Neuron (in vitro differentiated cells): Measurements from ENCODE around the gene MC1R.

Experiments used
- H2AFZ ChIP-seq: one replicate; pipeline ENCODE4 v1.6.1; 2013; ENCODE audit warnings: low read depth, mild to moderate bottlenecking, inconsistent platforms, low read length, moderate library complexity
- H3K27me3 ChIP-seq: one replicate; pipeline ENCODE4 v1.6.1; 2013; ENCODE audit warnings: low read length; ENCODE audit not compliant: insufficient read depth
- H3K36me3 ChIP-seq: one replicate; pipeline ENCODE4 v1.6.1; 2013; ENCODE audit warnings: low read length; ENCODE audit not compliant: insufficient read depth
- H3K4me1 ChIP-seq: one replicate; pipeline ENCODE4 v1.6.1; 2013; ENCODE audit warnings: low read length; ENCODE audit not compliant: insufficient read depth
- H3K4me3 ChIP-seq: 2 replicates; pipeline ENCODE4 v1.5.1; 2013; ENCODE audit warnings: mild to moderate bottlenecking, low read length, moderate library complexity
- H3K9me3 ChIP-seq: one replicate; pipeline ENCODE4 v1.6.1; 2013; ENCODE audit warnings: low read length

MC1R gene

DNA sequence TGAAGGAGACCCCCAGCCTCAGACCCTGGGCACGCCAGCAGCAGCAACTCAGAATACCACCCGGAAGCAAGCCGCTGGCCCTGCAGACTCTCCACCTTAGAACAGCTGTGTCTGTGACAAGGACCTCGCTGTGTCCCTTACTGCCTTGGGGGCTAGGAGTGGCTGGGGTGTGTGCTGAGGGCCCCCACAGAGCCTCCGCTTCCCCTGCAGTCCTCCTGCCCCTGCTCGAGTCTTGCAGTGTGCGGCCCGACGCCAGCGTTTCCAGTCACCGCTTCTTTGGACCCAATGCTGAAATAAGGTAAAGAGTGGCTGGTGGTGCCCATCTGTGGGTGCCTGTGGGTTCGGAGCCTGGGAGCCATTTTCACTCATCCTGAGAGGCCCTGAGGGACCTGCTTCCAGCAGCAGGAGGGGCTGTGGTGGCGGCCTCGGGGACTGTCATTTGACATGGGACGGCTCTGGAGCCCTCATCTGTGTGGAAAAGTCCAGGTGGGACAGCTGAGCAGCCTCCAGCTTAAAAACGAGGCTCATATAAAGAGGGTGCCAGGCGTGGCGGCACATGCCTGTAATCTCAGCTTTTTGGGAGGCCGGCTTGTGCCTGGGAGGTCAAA is 14.7 kb upstream of the MC1R start:
- Histone ChIP-seq H3K4me3 (no peak overlapping the region), H3K27me3 (no peaks in the 10 kb centered on the region), H2AFZ (no peak overlapping the region), H3K9me3 (peaks cover 20% of the 10 kb centered on the region), H3K36me3 (peaks cover 71% of the 10 kb centered on the region), H3K4me1 (no peaks in the 10 kb centered on the region)

DNA sequence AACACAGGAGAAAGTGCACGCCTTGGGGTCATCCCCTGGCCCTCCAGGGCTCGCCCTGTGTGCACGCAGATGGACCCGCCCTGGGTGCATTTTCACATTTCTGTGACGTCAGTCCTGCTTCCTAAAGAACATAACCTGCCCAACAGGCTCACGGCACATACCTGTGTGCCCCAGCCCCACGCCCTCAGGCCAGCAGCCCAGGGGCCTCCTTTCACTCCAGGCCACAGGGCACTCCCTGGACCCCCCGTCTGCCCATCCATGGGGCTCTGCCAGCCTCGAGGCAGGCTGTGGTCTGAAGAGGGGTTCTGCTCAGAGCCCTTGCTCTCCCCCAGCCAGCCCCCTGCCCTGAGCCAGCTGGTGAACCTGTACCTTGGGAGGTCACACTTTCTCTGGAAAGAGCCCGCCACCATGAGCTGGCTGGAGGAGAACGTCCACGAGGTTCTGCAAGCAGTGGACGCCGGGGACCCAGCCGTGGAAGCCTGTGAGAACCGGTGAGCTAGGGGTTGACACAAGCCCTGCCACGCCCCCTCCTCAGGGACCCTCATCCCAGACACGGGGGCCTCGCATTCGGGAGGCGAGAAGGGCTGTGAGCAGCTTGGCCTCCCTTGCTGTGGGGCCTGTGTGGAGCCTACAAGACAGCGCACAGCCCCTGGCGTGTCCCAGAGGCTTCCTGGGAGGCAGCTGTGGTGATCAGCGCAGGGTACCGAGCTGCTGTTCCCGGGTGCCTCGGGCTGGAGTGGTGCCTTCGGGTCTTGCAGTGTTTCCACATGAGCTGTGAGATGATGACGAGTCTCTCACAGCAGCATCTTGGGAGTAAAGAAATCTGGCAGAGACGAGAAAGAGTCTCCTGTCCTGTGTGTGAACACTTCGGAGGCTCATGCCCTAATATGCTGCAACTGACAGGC is 13.8 kb upstream of the MC1R start:
- Histone ChIP-seq H3K4me1 (no peaks in the 10 kb centered on the region), H2AFZ (no peak overlapping the region), H3K27me3 (no peaks in the 10 kb centered on the region), H3K36me3 (peaks cover 70% of the 10 kb centered on the region), H3K4me3 (no peak overlapping the region), H3K9me3 (peaks cover 20% of the 10 kb centered on the region)

DNA sequence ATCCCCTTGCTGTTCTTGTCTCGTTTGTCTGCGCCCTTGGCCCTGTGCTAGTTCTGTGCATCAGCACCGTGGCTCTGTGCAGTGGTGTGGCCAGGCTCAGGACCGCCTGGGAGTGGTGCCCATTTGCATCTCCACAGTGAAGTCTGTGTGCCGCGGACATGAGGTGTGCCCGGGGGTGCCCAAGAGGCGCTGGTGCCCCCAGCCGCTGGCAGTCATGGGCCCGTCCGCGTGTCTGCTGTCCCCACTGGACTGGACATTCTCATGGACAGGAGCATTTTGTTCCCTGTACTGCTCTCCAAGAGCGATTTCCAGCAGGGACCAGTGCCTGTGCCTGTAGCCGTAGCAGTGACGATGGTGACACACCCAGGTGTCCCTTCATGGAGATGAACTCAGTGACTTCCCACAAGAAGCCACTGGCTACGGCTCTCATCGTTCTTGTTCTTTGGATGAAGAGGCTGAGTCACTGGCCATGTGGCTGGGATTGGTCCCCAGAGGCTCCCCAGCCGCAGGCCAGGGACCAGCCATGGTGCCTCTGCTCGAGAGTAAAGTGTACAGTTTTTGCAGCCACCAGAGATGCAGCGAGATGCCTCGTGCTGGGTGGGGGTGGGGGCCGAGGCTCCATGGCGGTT is 13.0 kb upstream of the MC1R start:
- peaks cover 69% of the 10 kb centered on the region for H3K36me3 ChIP-seq
- H3K4me3 ChIP-seq: no peak overlapping the region
- H2AFZ ChIP-seq: no peak overlapping the region

DNA sequence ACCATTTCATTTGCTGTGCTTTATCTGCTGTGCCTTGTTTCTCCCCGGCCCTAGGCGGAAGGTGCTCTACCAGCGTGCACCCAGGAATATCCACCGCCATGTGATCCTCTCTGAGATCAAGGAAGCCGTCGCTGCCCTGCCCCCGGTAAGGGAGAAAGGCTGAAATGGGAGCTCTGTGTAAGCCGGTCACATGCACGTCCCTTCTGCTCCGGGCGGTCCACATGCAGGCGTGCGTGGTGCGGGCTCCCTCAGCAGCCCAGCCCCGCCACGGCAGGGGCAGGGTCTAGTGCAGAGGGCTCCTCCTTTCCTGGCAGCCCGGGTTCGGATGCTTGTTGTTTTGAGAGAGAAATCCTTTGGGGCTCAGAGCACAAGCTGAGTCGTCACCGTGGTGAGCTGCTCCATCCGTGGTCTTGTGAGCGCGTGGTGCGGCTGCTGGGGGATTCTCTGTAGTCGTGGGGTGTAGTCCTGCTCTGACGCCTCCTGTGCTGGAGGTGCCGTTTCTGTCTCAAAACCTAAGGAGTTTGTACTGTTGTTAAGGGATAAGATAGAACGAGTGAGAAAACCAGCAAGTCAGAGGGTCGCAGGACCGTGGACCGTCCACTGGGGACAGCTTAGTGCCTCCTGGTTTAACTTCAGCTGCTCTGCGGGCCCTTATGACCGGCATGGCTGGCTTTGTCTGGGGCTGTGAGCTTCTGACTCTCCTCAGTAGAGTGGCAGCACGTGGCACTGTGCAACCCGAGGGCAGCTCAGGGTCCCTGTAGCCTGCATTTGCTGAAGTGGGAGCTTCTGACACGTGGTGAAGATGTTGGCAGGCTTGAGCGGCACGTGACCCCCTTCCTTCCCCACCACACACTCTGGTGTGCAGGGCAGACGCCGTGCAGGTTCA is 12.3 kb upstream of the MC1R start:
- Histone ChIP-seq H3K27me3 (no peaks in the 10 kb centered on the region), H3K4me1 (no peaks in the 10 kb centered on the region), H3K36me3 (peaks cover 70% of the 10 kb centered on the region), H3K9me3 (peaks cover 20% of the 10 kb centered on the region), H2AFZ (no peak overlapping the region), H3K4me3 (no peak overlapping the region)

More for the DNA sequence above, 13.0 kb upstream of the MC1R start:
- peaks cover 20% of the 10 kb centered on the region for H3K9me3 ChIP-seq
- no peaks in the 10 kb centered on the region for H3K4me1 ChIP-seq
- no peaks in the 10 kb centered on the region for H3K27me3 ChIP-seq

DNA sequence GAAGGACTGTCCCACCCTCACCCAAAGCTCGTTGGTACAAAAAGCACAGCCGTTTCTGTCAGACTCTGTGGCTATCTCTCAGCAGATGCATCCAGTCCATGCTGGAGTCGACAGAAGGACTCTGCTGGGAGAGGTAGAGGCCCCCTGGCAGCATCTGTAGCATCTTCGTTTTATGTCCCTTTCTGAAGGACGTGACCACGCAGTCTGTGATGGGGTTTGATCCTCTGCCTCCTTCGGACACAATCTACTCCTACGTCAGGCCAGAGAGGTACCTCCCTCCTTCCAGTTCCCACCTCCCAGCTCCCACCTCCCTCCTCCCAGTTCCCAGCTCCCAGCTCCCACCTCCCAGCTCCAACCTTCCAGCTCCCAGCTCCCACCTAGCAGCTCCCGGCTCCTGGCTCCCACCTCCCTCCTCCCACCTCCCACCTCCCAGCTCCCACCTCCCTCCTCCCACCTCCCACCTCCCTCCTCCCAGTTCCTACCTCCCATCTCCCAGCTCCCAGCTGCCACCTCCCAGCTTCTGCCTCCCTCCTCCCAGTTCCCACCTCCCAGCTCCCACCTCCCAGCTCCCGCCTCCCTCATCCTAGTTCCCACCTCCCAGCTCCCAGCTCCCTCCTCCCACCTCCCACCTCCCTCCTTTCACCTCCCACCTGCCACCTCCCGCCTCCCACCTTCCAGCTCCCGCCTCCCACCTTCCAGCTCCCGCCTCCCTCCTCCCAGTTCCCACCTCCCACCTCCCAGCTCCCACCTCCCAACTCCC is 11.4 kb upstream of the MC1R start:
- Histone ChIP-seq H3K4me3 (no peak overlapping the region), H3K36me3 (peaks cover 75% of the 10 kb centered on the region), H3K9me3 (peaks cover 20% of the 10 kb centered on the region), H2AFZ (no peak overlapping the region), H3K4me1 (no peaks in the 10 kb centered on the region), H3K27me3 (no peaks in the 10 kb centered on the region)

DNA sequence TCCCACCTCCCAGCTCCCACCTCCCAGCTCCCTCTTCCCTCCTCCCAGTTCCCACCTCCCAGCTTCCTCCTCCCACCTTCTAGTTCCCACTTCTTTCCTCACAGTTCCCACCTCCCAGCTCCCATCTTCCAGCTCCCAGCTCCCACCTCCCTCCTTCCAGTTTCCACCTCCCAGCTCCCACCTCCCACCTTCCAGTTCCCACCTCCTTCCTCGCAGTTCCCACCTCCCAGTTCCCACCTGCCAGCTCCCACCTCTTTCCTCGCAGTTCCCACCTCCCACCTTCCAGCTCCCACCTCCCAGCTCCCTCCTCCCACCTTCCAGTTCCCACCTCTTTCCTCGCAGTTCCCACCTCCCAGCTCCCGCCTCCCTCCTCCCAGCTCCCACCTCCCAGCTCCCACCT is 10.4 kb upstream of the MC1R start:
- no peaks in the 10 kb centered on the region for H3K4me1 ChIP-seq
- peaks cover 20% of the 10 kb centered on the region for H3K9me3 ChIP-seq
- H3K4me3 ChIP-seq: no peak overlapping the region
- H3K27me3 ChIP-seq: no peaks in the 10 kb centered on the region
- H2AFZ ChIP-seq: no peak overlapping the region
- peaks cover 75% of the 10 kb centered on the region for H3K36me3 ChIP-seq

DNA sequence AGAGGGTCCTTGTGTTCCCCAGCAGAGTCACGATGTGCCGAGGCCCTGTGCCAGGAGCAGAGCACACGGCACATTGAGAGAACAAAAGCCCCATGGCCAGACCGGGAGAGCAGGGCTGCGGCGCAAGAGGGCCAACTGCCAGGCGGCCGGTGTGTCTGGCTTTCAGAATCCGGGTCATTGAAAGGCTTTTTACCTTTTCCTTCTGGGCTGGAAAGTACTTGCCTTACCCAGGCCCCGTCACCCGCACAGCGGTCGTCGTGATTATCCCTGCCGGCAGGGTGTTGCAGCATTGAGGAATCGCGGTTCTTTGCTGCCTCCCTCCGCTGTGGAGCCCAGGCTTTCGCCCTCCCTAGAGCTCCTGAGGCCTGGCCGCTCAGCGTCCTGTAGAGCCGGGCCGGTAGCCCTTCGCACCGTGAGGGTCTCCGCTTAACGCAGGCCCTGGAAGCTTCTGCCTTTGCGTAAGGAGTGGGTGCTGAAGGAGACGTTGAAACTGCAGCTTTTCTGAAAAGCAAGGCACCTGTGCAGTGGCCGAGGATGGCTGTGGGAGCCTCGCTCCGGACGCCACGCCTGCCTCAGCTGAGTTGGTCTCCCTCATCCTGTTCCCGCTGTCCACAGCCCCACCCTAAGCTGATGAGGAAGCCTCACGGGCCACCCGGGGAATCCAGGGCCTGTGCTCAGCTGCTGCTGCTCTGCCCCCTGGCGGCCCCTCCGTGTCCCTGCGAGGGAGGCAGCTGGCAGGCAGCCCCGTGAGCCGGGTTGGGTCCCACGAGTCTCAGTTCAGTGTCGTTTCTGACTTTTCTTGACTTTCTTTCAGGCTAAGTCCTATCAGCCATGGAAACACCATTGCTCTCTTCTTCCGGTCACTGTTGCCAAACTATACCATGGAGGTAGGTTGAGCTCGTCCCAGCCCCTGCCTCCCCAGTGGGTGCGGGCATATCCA is 8.6 kb upstream of the MC1R start:
- no peaks in the 10 kb centered on the region for H3K4me1 ChIP-seq
- no peak overlapping the region for H3K4me3 ChIP-seq
- H3K36me3 ChIP-seq: peaks cover 61% of the 10 kb centered on the region
- H2AFZ ChIP-seq: no peak overlapping the region
- no peaks in the 10 kb centered on the region for H3K27me3 ChIP-seq
- H3K9me3 ChIP-seq: peaks cover 20% of the 10 kb centered on the region

DNA sequence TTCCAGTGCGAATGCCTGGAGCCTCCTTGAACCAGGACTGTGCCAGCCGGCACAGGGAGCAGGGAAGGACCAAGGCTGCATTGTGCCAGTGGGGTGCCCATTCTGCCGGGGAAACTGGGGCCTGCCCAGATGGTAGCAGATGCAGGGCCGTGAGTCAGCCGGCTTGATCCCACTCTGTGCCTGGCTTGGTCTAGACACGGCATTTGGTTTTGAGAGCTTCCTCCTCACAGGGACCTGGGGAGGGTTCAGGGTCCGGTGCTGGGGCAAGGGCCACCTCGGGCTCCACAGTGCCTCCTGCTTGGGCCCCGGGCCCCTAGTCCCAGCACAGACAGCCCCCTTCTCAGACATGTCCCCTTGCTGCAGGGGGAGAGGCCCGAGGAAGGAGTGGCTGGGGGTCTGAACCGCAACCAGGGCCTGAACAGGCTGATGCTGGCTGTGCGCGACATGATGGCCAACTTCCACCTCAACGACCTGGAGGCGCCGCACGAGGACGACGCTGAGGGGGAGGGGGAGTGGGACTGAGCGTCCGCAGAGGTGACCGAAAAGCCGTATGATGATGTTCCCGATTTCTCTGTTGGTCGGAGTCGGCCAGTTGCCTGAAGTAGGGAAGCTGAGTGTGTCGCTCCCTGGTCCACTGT is 7.8 kb upstream of the MC1R start:
- H3K36me3 ChIP-seq: peaks cover 53% of the 10 kb centered on the region
- peaks cover 17% of the 10 kb centered on the region for H3K9me3 ChIP-seq
- H2AFZ ChIP-seq: no peak overlapping the region
- no peaks in the 10 kb centered on the region for H3K4me1 ChIP-seq
- H3K27me3 ChIP-seq: no peaks in the 10 kb centered on the region
- H3K4me3 ChIP-seq: no peak overlapping the region

DNA sequence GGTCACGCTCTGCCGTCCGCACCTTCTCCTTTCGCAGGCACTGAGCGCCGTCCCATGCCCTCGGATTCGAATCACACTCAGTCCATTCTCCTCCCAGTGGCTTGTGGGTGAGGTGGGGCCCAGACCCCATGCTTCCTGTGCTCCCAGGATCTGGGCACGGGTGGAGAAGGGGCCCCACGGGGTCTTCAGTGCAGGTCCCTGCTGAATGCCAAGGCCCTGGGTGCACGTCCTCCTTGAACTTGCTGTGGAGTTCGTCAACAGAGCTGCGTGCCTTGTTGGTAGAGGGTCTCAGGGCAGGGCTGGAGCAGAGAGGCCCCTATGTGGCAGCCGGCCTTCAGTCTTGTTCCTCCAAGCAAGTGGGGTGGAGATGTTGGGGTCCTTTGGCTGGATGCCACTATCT is 7.3 kb upstream of the MC1R start:
- peaks cover 48% of the 10 kb centered on the region for H3K36me3 ChIP-seq

DNA sequence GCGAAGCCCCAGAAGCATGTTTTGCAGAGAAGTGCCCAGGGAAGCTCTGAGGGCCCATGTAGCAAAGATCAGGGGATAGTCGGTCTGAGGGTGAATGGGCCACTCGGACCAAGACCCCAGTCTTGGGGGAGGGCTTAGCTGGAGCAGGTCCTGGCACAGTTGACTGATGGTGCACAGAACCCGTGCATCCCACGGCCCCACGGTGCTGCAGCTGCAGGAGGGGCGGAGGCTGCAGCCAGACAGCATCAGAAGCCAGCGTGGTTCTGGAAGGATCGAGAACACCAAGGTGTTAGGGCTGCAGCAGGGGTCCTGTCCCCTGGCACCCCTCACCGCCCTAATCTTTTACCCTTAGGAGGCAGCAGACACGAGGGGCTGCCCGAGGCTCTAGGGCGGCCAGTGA is 6.5 kb upstream of the MC1R start:
- Histone ChIP-seq H3K27me3 (no peaks in the 10 kb centered on the region), H2AFZ (no peak overlapping the region), H3K36me3 (peaks cover 40% of the 10 kb centered on the region), H3K9me3 (peaks cover 6% of the 10 kb centered on the region), H3K4me3 (no peak overlapping the region), H3K4me1 (no peaks in the 10 kb centered on the region)

More for the DNA sequence above, 7.3 kb upstream of the MC1R start:
- Histone ChIP-seq H3K4me3 (no peak overlapping the region), H2AFZ (no peak overlapping the region), H3K4me1 (no peaks in the 10 kb centered on the region), H3K27me3 (no peaks in the 10 kb centered on the region), H3K9me3 (peaks cover 14% of the 10 kb centered on the region)

DNA sequence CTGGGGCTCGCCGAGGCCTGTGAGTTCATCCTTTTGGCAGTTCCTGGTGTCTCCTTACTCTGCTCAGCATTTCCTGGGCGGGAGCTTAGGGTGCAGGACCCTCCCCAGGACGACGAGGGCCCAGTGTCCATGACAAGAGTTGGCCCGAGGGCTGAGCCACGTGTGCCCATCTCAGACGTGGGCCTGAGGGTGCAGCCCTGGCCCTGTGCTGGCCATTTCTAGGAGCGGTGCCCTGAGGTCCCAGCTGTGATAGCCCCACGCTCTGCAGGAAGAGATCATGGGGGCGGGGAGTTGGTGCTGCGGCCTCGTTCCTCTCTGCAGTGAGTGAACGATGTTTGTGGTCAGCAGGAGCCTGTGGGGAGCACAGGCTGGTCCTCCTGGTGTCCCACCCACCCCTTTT is 6.0 kb upstream of the MC1R start:
- Histone ChIP-seq H3K36me3 (peaks cover 40% of the 10 kb centered on the region), H2AFZ (no peak overlapping the region)

More for the DNA sequence above, 6.0 kb upstream of the MC1R start:
- peaks cover 6% of the 10 kb centered on the region for H3K9me3 ChIP-seq
- H3K4me3 ChIP-seq: no peak overlapping the region
- no peaks in the 10 kb centered on the region for H3K27me3 ChIP-seq
- H3K4me1 ChIP-seq: no peaks in the 10 kb centered on the region
